Measurements from ENCODE around the gene FAHD1. TPM values are rescaled to one million over a fixed set of nuclear protein-coding genes. Genes with fewer than 3 reads are reported as not detected.
"Not testable (repeated sequence)": the region's sequence is repeated elsewhere in the genome, so short reads cannot be mapped to it uniquely, and the experiment has no call there.

FAHD1 gene
- total RNA-seq, 2 experiments from 2014 or later = 4.1 to 4.5 TPM

DNA sequence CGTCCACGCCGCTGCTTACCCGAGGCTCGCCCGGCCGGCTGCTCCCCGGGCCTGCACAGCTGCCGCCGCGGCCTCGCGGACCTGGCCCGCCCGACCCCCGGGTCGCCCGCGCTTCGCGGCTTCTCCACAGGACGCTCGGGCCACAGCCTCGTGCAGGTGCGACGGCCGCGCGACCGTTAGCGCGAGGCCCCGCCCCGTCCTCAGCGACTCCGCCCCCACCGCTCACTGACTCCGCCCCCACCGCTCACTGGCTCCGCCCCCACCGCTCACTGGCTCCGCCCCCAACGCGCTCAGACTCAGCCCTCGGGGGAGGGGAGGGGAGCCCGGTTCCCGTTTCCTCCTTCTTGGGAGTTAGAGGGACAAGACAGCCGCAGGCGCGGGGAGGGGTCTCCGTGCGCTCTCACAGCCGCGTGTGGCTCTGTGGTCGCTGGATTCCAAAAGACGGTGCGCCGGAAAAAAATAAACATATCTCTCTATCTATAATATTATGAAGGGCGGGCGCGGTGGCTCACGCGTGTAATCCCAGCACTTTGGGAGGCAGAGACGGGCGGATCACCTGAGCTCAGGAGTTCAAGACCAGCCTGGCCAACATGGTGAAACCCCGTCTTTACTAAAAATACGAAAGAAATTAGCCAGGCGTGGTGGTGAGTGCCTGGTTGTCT, 45.1 kb downstream of the FAHD1 start, which contains the start of gene MEIOB:
Gene MEIOB (minus strand): TSS at position 191 of the 662 bp plus-strand sequence. CDS start 3,989 bp downstream, outside the sequence.
- no peaks in the 10 kb centered on the region for H3K36me3 ChIP-seq (ENCODE audit: insufficient read depth, low read length)
- ATAC-seq (ENCODE audit: poor library complexity) (peak; percentile 78), DNase-seq (peak in 9 of 14 experiments; percentile 6 to 63 (median 29))
- Mint-ChIP-seq H3K4me3 (no peak within 1 kb of the TSS), H3K4me1 (ENCODE audit: low read depth) (peaks cover 5% of the 10 kb centered on the region), H3K9me3 (no peaks in the 10 kb centered on the region), H3K27me3 (peaks cover 39% of the 10 kb centered on the region), H3K27ac (no peak within 1 kb of the TSS), H3K36me3 (ENCODE audit: low read depth) (no peaks in the 10 kb centered on the region)
- no peak within 1 kb of the TSS for H3K4me3 ChIP-seq (ENCODE audit: low read length)
- H3K4me1 ChIP-seq (ENCODE audit: insufficient read depth, low read length) = peaks cover 7% of the 10 kb centered on the region
- TF ChIP-seq, protein P1, sequence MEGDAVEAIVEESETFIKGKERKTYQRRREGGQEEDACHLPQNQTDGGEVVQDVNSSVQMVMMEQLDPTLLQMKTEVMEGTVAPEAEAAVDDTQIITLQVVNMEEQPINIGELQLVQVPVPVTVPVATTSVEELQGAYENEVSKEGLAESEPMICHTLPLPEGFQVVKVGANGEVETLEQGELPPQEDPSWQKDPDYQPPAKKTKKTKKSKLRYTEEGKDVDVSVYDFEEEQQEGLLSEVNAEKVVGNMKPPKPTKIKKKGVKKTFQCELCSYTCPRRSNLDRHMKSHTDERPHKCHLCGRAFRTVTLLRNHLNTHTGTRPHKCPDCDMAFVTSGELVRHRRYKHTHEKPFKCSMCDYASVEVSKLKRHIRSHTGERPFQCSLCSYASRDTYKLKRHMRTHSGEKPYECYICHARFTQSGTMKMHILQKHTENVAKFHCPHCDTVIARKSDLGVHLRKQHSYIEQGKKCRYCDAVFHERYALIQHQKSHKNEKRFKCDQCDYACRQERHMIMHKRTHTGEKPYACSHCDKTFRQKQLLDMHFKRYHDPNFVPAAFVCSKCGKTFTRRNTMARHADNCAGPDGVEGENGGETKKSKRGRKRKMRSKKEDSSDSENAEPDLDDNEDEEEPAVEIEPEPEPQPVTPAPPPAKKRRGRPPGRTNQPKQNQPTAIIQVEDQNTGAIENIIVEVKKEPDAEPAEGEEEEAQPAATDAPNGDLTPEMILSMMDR (IDR thresholded peaks at IDR 0.05) = no peak
- no peak within 1 kb of the TSS for H3K27ac ChIP-seq (ENCODE audit: low read depth in 1 of 2, low read length in 2 of 2)
- POLR2A ChIA-PET = no interaction called here
- intact Hi-C loops (cut with DNase I, micrococcal nuclease) = loop anchor here in 1 of 2 experiments (10.0 kb wide), 1 partner anchor 1483 kb away; the partner anchor contains the start of gene OR2C1
- peaks cover 11 to 14% of the 10 kb centered on the region in 2 experiments for H3K27me3 ChIP-seq (ENCODE audit: control insufficient read depth in 1 of 2, insufficient read depth in 2 of 2, low read length in 2 of 2)
- peaks cover 0 to 3% of the 10 kb centered on the region in 2 experiments for H3K9me3 ChIP-seq (ENCODE audit: control insufficient read depth in 1 of 2, insufficient read depth in 1 of 2, low read length in 2 of 2)
- CTCF ChIA-PET = no interaction called here

DNA sequence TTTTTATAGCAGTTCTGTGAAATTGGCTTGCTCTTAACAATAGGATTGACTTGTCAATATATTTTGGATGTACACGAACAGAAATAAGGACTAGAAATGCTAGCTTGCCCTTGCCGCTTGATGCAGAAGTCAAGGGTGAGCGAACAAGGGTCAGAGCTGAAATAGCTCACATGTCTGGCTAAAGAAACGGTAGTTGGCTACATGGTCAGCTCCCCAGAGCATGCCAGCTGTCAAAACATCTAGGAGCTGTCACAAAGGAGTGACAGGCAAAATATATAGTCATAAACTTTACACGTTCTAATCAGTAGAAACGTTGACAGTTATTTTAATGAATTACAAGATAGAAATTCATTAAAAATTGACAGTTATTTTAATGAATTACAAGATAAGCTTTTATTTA, 47.8 kb downstream of the FAHD1 start:
- DNase-seq (no peak), ATAC-seq (ENCODE audit: poor library complexity) (no peak)
- Histone ChIP-seq H3K9me3 (ENCODE audit: control insufficient read depth in 1 of 2, insufficient read depth in 1 of 2, low read length in 2 of 2) (peaks cover 0 to 3% of the 10 kb centered on the region in 2 experiments), H3K27ac (ENCODE audit: low read depth in 1 of 2, low read length in 2 of 2) (no peak overlapping the region), H3K27me3 (ENCODE audit: control insufficient read depth in 1 of 2, insufficient read depth in 2 of 2, low read length in 2 of 2) (peaks cover 16 to 18% of the 10 kb centered on the region in 2 experiments), H3K4me3 (ENCODE audit: low read length) (no peak overlapping the region), H3K36me3 (ENCODE audit: insufficient read depth, low read length) (no peaks in the 10 kb centered on the region), H3K4me1 (ENCODE audit: insufficient read depth, low read length) (peaks cover 7% of the 10 kb centered on the region)
- H3K4me3 Mint-ChIP-seq = no peak overlapping the region
- CTCF ChIA-PET = no interaction called here
- peaks cover 5% of the 10 kb centered on the region for H3K4me1 Mint-ChIP-seq (ENCODE audit: low read depth)
- H3K36me3 Mint-ChIP-seq (ENCODE audit: low read depth) = no peaks in the 10 kb centered on the region
- POLR2A ChIA-PET = no interaction called here
- H3K9me3 Mint-ChIP-seq = no peaks in the 10 kb centered on the region
- H3K27ac Mint-ChIP-seq = no peak overlapping the region
- H3K27me3 Mint-ChIP-seq = peaks cover 49% of the 10 kb centered on the region
- TF ChIP-seq, protein P1 (IDR thresholded peaks at IDR 0.05) = no peak
- intact Hi-C loops (cut with DNase I, micrococcal nuclease) = loop anchor here in 1 of 2 experiments (10.0 kb wide), 1 partner anchor 1480 kb away; the partner anchor contains the start of gene OR2C1

DNA sequence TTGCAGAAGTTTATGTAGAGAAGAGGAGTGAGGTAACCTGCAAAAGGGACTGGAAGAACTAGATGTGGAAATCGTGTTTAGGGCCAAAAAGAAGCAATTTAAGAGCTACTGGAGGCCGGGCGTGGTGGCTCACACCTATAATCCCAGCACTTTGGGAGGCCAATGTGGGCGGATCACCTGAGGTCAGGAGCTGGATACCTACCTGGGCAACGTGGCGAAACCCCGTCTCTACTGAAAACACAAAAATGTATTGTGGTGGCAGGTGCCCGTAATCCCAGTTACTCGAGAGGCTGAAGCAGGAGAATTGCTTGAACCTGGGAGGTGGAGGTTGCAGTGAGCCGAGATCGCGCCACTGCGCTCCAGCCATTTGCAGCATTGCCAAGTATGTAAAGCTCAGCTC, 49.1 kb downstream of the FAHD1 start:
- H3K27me3 Mint-ChIP-seq = peaks cover 39% of the 10 kb centered on the region
- H3K9me3 Mint-ChIP-seq; H3K4me1 ChIP-seq (ENCODE audit: insufficient read depth, low read length); ATAC-seq (ENCODE audit: poor library complexity); H3K4me3 ChIP-seq (ENCODE audit: low read length); H3K9me3 ChIP-seq (ENCODE audit: control insufficient read depth in 1 of 2, insufficient read depth in 1 of 2, low read length in 2 of 2); POLR2A ChIA-PET; H3K4me3 Mint-ChIP-seq; H3K27ac ChIP-seq (ENCODE audit: low read depth in 1 of 2, low read length in 2 of 2); H3K36me3 Mint-ChIP-seq (ENCODE audit: low read depth); H3K27ac Mint-ChIP-seq; CTCF ChIA-PET; H3K4me1 Mint-ChIP-seq (ENCODE audit: low read depth); DNase-seq; H3K36me3 ChIP-seq (ENCODE audit: insufficient read depth, low read length): not testable (repeated sequence)
- H3K27me3 ChIP-seq (ENCODE audit: control insufficient read depth in 1 of 2, insufficient read depth in 2 of 2, low read length in 2 of 2) = peaks cover 16 to 18% of the 10 kb centered on the region in 2 experiments
- intact Hi-C loops (cut with DNase I, micrococcal nuclease) = loop anchor here in 1 of 2 experiments (10.0 kb wide), 1 partner anchor 1479 kb away; the partner anchor contains the start of gene OR2C1
